Stimulated activated CD4-positive, alpha-beta T cell treated with anti-CD3 and anti-CD28 coated beads, Interleukin-1b, Interleukin-23, amount 100 ng/mL, for 1 hour (primary cell): ENCODE measurements around the gene NHSL2.
"Not testable (repeated sequence)": the region's sequence is repeated elsewhere in the genome, so short reads cannot be mapped to it uniquely, and the experiment has no call there.

Source experiments
- DNase-seq, 2 donors: peaks; one replicate each; pipeline ENCODE4 v3.0.0-alpha.2; 2020; ENCODE audit warnings: low read depth in 2 of 2

Gene NHSL2

DNA sequence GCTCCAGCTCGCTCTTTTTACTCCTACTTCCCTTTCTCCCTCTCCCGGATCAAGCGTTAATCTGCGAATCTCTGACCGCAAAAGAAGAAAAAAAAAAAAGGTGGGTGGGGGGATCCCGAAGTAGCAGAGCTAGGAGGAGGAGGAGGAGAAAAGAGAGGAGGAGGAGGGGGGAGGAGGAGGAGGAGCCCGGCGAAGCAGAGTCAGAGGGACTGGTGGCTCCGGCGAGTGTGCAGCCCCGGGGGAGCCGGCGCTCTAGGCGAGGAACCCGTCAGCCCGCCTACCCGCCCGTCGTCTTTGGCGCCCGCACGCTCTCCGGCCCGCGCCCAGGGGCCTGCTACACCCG is at the start of gene NHSL2:
Gene NHSL2 (plus strand): TSS at position 203 of the 343 bp plus-strand sequence.
- no peak for DNase-seq

DNA sequence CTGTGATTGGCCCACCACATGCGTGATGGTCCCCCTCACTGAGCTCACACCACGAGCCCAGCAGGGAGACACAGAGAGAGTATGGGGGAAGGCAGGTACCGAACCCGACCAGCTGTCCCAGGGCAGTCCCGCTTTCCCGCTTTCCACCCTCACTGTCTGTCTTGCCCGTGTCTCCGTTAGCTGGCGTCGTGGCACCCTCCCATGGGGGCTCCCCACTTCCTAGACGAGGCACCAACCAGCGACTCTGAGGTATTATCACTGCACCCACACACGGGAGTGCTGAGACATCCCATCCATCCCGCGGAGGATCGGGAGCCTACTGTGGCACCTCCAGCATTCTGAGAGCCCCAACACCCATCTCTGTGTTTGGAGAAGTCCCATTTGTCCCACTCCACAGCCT is 43.0 kb upstream of the NHSL2 start:
- DNase-seq, result no peak

DNA sequence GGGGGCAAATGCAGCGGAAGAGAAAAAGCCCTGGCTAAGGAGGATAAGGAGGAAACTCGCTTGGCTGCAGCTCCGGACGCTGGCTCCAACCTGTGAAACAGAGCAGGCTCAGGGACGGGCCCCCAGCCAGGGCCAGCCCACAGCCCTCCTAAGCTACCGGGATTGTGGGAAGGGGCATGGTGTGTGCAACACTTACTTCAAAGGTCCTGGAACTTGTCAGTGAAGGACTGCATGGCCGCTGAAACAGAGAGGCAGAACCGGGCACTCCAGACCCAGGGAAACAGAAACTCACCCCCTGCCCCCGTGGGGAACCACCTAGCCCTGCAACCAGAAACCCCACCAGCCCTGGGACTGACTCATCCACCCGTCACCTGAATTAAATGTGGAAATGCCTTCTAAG is 41.1 kb upstream of the NHSL2 start:
- not testable (repeated sequence) for DNase-seq

DNA sequence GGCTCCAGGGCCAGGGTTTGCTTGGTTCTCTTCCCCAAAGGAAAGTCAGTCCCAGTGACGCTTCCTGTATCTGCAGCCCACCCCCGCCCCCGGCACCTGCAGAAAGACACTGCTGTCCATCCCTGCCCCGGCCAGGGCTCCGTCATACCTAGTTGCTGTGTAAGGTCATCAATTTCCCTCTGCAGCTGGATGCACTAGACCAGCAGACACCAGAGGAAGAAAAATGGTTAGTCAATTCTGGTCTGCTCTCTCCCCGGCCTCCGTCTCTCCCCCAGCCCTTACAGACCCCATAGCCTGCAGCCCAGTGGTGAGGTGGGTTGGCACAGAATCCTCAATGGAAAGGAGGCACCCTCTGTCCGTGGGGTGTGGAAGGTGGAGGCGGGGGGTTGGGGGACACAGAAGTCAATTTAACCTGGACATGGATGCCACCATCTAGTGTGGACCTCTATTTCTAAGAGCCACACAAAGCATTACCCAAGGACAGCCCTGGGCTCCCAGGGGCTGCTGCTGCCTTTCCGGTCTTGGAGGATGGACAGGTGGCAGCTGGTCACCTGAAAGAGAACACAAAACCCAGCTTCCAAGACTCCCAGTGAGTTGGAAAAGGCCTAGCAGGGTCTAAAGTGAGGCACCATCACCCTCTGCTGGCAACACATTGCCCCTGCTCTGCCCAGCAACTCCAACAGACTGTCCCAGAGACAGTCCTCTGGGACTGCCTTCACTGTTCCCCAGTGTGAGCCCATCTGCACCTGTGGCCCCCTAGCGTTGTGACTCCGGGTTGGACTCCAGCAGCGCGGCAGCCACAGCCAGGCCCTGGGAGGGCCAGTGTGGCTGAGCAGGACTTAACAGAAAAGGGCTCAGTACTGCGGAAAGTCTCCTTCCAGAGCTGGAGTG is 40.2 kb upstream of the NHSL2 start:
- no peak for DNase-seq

GRCh38 chrX:71871367-71871766 is 39.3 kb upstream of the NHSL2 start:
- no peak for DNase-seq

GRCh38 chrX:71872542-71873458 is 37.8 kb upstream of the NHSL2 start:
- DNase-seq, result no peak

DNA sequence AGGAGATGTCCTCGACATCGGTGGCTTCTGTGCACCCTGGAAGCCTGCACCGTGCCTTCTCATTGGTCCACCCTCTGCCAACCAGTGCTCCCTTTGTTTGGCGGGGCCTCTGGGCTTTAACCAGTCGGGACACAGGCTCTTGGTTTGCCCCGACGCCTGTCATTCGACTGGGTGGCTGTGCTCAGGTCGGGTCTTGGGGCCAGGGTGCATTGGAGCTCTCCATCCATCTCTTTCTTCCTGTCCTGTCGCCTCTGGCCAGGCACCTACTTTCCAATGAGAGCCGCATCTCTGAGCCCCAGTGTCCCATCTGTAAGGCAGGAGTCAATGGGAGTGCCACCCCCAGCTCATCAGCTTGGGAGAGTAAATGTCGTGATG is 37.2 kb upstream of the NHSL2 start:
- no peak for DNase-seq

- DNase-seq, result not testable (repeated sequence)
Observed at GRCh38 chrX:71876841-71877240, 33.8 kb upstream of the NHSL2 start.

- no peak for DNase-seq
Observed at GRCh38 chrX:71885099-71885498, 25.5 kb upstream of the NHSL2 start.

DNA sequence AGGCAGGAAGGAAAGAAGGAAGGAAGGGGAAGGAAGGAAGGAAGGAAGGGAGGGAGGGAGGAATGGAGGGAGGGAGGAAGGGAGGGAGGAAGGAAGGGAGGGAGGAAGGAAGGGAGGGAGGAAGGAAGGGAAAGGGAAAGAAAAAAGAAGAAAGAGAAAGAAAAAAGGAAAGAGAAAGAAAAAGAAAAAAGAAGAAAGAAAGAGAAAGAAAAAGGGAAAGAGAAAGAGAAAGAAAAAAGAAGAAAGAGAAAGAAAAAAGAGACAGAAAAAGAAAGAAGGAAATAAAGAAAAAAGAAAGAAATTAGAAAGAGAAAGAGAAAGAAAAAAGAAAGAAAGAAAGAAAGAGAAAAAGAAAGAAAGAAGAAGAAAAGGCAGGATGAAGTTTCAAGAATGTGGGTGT is 15.0 kb upstream of the NHSL2 start:
- no peak for DNase-seq

GRCh38 chrX:71906144-71906543 is 4.5 kb upstream of the NHSL2 start:
- no peak for DNase-seq

DNA sequence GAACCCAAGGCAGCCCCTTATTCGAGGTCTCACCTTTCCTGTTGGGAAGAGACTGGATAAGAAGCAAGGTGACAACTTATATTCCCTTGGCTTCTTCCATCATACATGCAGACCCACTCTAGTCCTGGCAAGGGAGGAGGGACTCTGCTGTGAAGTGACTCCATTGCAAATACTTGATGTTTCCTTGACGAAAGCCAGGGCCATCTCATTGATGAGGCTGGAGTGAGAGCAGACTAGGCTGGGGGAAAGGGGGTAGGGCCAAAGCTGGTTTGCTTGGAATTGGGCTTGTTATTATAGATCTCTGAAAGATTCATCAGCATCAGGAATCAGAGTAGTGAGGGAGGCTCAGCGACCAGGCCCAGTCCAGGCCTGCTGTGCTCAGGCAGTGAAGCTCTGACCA is 2.3 kb upstream of the NHSL2 start:
- DNase-seq, result no peak

DNA sequence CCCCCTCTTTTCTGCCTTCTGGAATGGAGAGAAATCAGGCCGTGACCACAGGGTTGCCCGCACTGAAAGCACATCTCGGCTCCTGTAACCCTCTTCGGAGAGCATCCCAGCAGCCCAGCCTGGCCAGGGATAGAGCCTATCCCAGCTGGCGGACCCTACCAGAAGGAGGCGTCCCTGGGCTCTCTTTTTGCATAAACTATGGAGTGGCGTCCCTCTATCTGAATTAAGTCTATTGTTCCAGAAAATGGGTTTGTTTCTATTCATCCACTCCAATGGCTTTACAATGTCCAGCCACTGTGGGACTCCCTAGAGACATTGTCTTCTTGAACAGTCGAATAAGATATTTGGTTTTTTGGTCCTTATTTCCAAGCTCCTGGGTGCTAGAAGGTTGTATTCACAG is 689 bp upstream of the NHSL2 start:
- DNase-seq, result no peak

GRCh38 chrX:71910986-71911730 is 513 bp downstream of the NHSL2 start:
- DNase-seq, result peak in 1 of 2 donors; percentile 9

- no peak for DNase-seq
Observed at GRCh38 chrX:71911731-71912050, 1.0 kb downstream of the NHSL2 start.

DNA sequence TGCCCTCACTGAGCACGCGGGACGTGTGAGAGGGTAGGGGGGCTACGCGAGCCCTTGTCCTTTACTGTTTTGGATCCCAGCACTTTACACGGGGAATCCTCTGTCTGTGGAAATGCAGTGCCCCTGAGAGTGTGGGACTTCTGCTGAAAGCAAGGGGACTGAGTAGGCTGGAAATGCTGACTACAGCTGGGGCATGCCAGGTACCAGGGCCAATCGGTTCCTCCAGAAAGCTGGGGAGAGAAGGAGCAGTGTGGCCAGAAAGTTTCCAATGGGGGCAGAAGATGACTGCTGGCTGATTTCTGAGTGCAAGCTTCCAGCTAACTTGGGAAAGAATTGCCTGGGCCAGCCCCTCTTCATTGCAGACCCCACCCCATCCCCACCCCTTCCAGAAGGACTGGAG is 1.5 kb downstream of the NHSL2 start:
- no peak for DNase-seq

DNA sequence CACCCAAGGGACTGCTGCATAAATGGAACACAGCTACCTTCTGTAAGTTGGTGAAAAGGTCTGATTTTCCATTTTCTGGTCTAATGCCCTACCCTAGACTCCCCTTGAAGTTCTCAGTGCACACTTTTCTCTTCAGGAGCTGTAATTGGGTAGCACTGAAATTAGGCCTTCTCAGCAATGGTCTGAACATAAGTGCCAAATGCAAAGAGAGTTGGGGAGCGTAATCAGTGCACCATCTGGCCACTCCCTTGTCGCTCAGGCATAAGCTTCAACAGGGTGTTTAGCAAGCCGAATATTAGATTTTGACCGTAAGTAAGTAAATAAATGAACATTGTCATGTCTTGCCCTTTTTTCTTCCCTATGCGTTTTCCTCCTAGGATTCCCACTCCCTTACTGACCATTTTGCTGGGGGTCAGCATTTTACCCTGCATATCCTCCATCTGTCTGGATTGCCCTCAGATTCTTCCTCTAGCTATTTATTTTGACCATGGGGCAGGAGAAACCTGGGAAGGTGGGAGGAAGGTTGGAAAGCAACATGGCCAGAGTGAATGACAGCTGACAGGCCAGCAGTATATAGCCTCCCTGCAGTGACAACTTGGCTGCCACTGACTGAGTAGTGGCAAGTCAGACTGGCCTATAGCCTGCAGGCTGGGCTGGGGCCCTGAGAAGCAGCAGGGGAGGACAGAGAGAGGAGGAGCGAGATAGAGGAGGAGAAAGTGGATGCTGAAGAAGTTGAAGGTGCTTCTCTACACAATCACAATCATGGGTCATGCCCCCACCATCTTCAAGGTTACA is 2.7 kb downstream of the NHSL2 start:
- no peak for DNase-seq

GRCh38 chrX:71917621-71918343 is 7.1 kb downstream of the NHSL2 start:
- DNase-seq, result no peak

DNA sequence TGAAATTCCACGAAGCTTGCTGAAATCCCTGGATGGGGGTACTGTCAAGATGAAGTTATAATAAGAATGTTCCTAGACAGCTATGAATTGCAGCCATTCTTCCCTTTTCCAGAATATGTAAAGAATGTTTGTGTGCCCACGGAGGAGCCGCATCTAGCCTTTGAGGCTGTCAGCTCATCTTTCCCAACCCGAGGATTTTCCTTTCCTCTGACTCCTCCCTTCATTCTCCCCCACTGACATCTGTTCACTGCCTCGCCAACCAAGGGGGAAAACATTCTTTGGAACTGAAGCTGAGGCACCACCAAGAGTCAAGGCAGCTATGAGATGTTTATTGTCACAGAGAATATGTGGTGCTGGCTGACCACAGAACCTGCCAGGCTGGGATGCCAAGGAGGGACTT is 8.8 kb downstream of the NHSL2 start:
- DNase-seq, result no peak

GRCh38 chrX:71919886-71920285 is 9.2 kb downstream of the NHSL2 start:
- DNase-seq, result no peak

DNA sequence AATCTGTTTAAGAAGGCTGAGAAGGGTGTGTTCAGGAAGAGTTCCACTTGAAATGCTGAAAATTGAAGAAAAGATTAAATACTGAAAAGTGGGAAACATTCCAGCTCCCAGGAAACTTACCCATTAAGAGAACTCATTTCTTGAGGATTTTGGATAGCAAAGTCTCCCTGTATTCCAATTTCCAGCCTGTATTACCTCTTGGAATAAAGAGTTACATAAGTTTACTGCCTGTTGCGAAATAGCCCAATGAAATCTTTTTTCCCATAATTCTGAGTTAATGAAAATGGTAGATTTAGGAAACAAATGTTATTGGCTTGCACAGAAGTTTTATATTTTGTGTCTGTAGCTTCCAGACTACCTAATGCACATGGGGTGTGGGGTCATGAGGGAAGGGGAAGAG is 12.0 kb downstream of the NHSL2 start:
- DNase-seq, result no peak
